Measurements from ENCODE around the gene TACR1. TPM values are rescaled to one million over a fixed set of nuclear protein-coding genes. Genes with fewer than 3 reads are reported as not detected.
"Not testable (repeated sequence)": the region's sequence is repeated elsewhere in the genome, so short reads cannot be mapped to it uniquely, and the experiment has no call there.

Gene TACR1
- total RNA-seq, 1 donor from 2014 or later, result not detected

DNA sequence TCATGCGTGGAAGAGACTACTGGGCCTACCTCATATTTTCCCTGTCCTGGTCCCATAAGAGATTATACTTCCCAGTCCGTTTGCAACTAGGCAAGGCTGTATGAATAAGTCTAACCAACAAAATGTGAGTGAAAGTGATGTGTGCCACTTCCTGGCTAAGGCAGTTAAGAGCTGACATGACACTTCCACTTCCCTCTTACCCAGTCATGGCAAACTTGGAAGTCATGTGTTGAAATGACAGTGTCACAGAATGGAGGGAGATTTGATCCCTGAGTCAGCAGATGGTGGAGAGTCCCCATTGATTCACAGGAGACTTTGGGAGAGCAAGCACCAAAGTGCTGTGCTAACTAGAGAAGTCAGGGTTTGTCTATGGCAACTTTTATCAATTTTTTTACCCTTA is 36.4 kb downstream of the TACR1 start:
- intact Hi-C loops (cut with micrococcal nuclease), result no loop called here
- no peaks in the 10 kb centered on the region for H3K4me1 Mint-ChIP-seq
- H3K27me3 Mint-ChIP-seq, result peaks cover 5% of the 10 kb centered on the region
- DNase-seq (no peak), ATAC-seq (ENCODE audit: low read depth) (no peak)
- H3K9me3 Mint-ChIP-seq, result peaks cover 2% of the 10 kb centered on the region
- POLR2A ChIA-PET, result no interaction called here
- H3K4me3 Mint-ChIP-seq, result no peak overlapping the region
- H3K27ac Mint-ChIP-seq, result no peak overlapping the region
- TF ChIP-seq, protein P1, sequence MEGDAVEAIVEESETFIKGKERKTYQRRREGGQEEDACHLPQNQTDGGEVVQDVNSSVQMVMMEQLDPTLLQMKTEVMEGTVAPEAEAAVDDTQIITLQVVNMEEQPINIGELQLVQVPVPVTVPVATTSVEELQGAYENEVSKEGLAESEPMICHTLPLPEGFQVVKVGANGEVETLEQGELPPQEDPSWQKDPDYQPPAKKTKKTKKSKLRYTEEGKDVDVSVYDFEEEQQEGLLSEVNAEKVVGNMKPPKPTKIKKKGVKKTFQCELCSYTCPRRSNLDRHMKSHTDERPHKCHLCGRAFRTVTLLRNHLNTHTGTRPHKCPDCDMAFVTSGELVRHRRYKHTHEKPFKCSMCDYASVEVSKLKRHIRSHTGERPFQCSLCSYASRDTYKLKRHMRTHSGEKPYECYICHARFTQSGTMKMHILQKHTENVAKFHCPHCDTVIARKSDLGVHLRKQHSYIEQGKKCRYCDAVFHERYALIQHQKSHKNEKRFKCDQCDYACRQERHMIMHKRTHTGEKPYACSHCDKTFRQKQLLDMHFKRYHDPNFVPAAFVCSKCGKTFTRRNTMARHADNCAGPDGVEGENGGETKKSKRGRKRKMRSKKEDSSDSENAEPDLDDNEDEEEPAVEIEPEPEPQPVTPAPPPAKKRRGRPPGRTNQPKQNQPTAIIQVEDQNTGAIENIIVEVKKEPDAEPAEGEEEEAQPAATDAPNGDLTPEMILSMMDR (IDR thresholded peaks at IDR 0.05), result no peak
- no peaks in the 10 kb centered on the region for H3K36me3 Mint-ChIP-seq (ENCODE audit: low read depth)
- CTCF ChIA-PET, result no interaction called here

DNA sequence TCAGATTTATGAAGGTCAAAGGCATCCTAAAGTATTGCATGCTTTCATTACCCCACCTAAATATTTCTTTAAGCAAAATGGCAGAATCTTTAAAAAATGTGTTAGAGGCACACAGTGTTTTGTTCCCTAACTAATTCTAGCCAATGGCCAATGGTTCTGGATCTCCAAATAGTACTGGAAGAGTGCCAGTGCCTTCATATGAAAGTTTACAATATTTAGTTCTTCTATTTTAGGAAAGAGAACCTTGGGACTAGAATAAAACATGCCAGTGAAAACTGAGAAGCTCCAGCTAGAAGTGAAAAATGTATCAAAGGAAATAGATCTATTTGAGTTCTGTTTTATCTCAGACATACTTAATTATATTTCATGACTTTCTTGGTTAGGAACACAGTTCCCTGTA is 37.1 kb downstream of the TACR1 start:
- H3K4me1 Mint-ChIP-seq, result no peaks in the 10 kb centered on the region
- peaks cover 5% of the 10 kb centered on the region for H3K27me3 Mint-ChIP-seq
- H3K9me3 Mint-ChIP-seq, result peaks cover 2% of the 10 kb centered on the region
- intact Hi-C loops (cut with micrococcal nuclease), result no loop called here
- ATAC-seq (ENCODE audit: low read depth), result no peak
- no peak for DNase-seq
- H3K36me3 Mint-ChIP-seq (ENCODE audit: low read depth), result no peaks in the 10 kb centered on the region
- ChIA-PET CTCF (no interaction called here), POLR2A (no interaction called here)
- TF ChIP-seq, protein P1 (IDR thresholded peaks at IDR 0.05), result no peak
- no peak overlapping the region for H3K27ac Mint-ChIP-seq
- no peak overlapping the region for H3K4me3 Mint-ChIP-seq

DNA sequence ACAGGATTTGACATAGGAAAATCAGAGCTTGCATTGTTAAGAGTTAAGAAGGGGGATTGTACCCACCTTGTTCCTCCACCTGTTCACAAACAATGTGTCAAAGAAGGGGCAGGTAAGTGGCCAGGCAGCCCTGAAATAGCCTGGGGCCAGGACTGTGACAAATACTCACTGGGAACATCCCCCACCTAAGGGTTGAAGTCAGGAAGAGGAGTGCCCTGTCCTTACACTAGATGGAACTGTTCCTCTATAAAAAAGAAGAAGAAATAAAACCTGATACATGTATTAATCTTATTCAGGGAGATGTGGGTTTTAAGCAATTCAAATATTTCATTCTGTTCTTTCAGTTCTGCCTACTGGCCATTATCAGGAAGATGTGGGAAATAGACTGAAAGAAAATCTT is 41.9 kb downstream of the TACR1 start:
- Mint-ChIP-seq H3K27ac (no peak overlapping the region), H3K9me3 (no peaks in the 10 kb centered on the region), H3K27me3 (peaks cover 7% of the 10 kb centered on the region), H3K4me3 (no peak overlapping the region), H3K4me1 (no peaks in the 10 kb centered on the region), H3K36me3 (ENCODE audit: low read depth) (no peaks in the 10 kb centered on the region)
- CTCF ChIA-PET, result no interaction called here
- POLR2A ChIA-PET, result no interaction called here
- DNase-seq, result no peak
- ATAC-seq (ENCODE audit: low read depth), result no peak
- intact Hi-C loops (cut with micrococcal nuclease), result no loop called here
- TF ChIP-seq, protein P1 (IDR thresholded peaks at IDR 0.05), result no peak

DNA sequence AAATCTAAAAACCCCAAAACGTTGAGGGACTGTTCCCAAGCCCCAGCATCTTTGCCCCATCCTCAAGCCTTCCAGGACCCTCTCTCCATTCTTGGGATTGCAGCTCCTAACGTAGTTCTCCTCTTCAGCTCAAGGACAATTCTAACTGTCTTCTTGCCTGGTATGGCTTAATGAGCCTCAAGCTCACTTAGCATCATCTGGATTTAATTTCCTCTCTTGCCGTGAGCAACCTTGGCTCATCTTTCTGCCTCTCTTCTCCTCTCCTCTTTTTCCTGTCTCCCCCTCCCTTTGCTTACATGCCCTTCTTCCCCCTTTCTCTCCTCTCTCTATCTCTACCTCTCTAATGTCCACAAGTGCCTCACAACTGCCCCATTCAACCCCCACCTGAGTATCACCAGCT is 44.2 kb downstream of the TACR1 start:
- DNase-seq, result no peak
- H3K36me3 Mint-ChIP-seq (ENCODE audit: low read depth), result no peaks in the 10 kb centered on the region

DNA sequence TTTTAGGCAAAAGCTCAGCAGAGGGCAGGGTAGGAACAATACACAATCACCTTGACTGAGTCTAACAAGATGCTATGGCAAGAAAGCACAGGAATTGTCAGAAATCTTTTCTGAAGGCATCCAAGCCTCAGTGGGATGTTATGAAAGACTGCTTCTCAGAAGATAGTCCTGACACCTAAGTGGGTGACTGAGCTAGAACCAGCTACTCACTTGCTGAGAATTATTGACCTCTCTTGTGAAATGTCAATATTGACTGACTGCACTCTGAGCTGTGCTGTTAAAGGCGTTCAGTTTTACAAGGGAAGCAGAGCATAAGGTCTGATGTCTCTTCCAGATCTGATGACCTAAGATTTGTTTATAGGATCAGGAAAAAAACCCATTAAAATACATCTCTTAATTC is 46.1 kb downstream of the TACR1 start:
- ChIA-PET POLR2A (interaction anchor here (0.5 kb wide), 1 partner anchor 234 kb away, joined by 4 read pairs; no protein-coding TSS in a partner anchor), CTCF (no interaction called here)
- no peak for ATAC-seq (ENCODE audit: low read depth)
- no peak overlapping the region for H3K27ac Mint-ChIP-seq
- TF ChIP-seq, protein P1 (IDR thresholded peaks at IDR 0.05), result no peak
- no peaks in the 10 kb centered on the region for H3K36me3 Mint-ChIP-seq (ENCODE audit: low read depth)
- H3K27me3 Mint-ChIP-seq, result peaks cover 2% of the 10 kb centered on the region
- H3K4me1 Mint-ChIP-seq, result peaks cover 15% of the 10 kb centered on the region
- DNase-seq, result no peak
- peaks cover 2% of the 10 kb centered on the region for H3K9me3 Mint-ChIP-seq
- no peak overlapping the region for H3K4me3 Mint-ChIP-seq
- intact Hi-C loops (cut with micrococcal nuclease), result no loop called here

More for the DNA sequence above, 44.2 kb downstream of the TACR1 start:
- peaks cover 5% of the 10 kb centered on the region for H3K4me1 Mint-ChIP-seq
- H3K9me3 Mint-ChIP-seq, result no peaks in the 10 kb centered on the region
- CTCF ChIA-PET, result no interaction called here
- TF ChIP-seq, protein P1 (IDR thresholded peaks at IDR 0.05), result no peak
- no peak overlapping the region for H3K4me3 Mint-ChIP-seq
- no peak for ATAC-seq (ENCODE audit: low read depth)
- POLR2A ChIA-PET, result no interaction called here
- no peak overlapping the region for H3K27ac Mint-ChIP-seq
- intact Hi-C loops (cut with micrococcal nuclease), result no loop called here
- H3K27me3 Mint-ChIP-seq, result peaks cover 7% of the 10 kb centered on the region

DNA sequence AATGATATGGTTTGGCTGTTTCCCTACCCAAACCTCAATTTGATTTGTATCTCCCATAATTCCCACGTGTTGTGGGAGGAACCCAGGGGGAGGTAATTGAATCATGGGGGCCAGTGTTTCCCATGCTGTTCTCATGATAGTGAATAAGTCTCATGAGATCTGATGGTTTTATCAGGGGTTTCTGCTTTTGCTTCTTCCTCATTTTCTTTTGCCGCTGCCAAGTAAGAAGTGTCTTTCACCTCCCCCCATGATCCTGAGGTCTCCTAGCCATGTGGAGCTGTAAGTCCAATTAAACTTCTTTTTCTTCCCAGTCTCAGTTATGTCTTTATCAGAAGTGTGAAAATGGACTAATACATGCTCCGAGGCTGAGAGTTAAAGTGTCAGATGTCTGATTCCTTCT is 47.1 kb downstream of the TACR1 start:
- H3K9me3 Mint-ChIP-seq; CTCF ChIA-PET; H3K27me3 Mint-ChIP-seq; H3K27ac Mint-ChIP-seq; DNase-seq; ATAC-seq (ENCODE audit: low read depth); POLR2A ChIA-PET; H3K4me3 Mint-ChIP-seq; intact Hi-C loops (cut with micrococcal nuclease); H3K36me3 Mint-ChIP-seq (ENCODE audit: low read depth): not testable (repeated sequence)
- peaks cover 15% of the 10 kb centered on the region for H3K4me1 Mint-ChIP-seq

DNA sequence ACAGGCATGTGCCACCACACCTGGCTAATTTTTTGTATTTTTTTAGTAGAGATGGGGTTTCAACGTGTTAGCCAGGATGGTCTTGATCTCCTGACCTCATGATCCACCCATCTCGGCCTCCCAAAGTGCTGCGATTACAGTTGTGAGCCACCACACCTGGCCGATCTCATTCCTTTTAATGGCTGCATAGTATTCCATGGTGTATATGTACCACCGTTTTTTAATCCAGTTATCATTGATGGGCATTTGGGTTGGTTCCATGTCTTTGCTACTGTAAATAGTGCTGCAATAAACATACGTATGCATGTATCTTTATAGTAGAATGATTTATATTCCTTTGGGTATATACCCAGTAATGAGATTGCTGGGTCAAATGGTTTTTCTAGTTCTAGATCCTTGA is 51.4 kb downstream of the TACR1 start:
- H3K4me1 Mint-ChIP-seq, result peaks cover 15% of the 10 kb centered on the region
- POLR2A ChIA-PET; intact Hi-C loops (cut with micrococcal nuclease); H3K4me3 Mint-ChIP-seq; H3K27ac Mint-ChIP-seq; DNase-seq; H3K9me3 Mint-ChIP-seq; H3K36me3 Mint-ChIP-seq (ENCODE audit: low read depth); ATAC-seq (ENCODE audit: low read depth); H3K27me3 Mint-ChIP-seq; CTCF ChIA-PET: not testable (repeated sequence)

All from activated B cell treated with CpG ODN at 0.5 μM for 24 hours (primary cell).